GM12872 (cell line): ENCODE results near the gene CEP192.

Source experiments
- CTCF ChIP-seq: IDR thresholded peaks from 3 replicates; pipeline ENCODE4 v1.5.1; 2011; ENCODE audit warnings: low read depth, mild to moderate bottlenecking, low read length, moderate library complexity; ENCODE audit not compliant: insufficient read depth

Gene CEP192

DNA sequence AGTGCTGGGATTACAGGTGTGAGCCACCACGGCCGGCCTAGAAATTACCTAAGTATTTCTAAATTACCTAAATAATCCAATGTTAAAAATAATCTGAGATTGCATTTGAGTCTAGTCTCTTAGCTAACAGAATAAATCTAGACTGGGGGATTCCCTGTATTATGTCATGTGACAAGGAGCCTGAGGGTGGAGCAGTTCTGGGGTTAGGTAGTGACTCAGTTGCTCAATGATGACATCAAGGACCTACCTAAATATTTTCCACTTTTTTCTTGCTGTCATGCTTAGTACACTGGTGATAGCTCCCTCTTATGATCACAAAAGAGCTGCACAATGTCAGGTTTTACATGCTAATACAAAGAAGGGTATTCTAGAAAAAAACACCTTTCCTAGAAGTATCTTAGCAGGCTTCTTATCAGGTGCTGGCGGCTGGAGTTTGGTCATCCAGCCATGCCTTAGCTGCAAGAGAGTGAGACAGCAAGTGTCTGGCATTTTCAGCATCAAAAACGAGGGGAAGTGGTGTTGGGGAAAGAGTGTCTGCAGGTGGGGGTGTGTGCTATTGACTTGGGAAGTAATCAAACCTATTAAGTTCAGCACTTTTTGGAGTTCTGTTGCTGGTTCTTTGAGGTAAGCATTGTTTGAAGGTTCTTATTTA, 17.5 kb upstream of the CEP192 start:
- TF ChIP-seq CTCF, result no peak

GRCh38 chr18:12975488-12975887, 15.7 kb upstream of the CEP192 start:
- TF ChIP-seq CTCF, result no peak

DNA sequence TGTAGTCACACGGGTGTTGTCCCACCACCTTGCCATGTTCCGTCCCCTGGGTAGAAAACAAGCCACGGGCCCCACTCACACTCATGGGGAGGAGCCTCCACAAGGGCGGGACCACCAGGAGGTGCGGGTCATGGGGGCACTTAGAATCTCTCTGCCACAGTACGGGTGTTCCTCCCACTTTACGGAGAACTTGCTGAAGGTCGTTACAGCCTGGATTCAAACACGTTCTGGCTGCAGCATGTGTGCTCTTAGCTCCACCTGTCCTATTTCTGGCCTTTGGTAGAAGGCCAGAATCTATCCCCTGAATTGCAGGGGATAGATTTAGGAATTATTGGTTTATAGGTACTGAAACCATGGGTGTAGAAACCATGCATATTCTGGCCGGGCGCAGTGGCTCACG, 14.9 kb upstream of the CEP192 start:
- TF ChIP-seq CTCF, result no peak

GRCh38 chr18:12989397-12990122, 1.6 kb upstream of the CEP192 start:
- no peak for TF ChIP-seq CTCF

GRCh38 chr18:12990123-12990475, 1.1 kb upstream of the CEP192 start:
- TF ChIP-seq CTCF, result no peak

GRCh38 chr18:12990641-12990966, 558 bp upstream of the CEP192 start:
- no peak for TF ChIP-seq CTCF

GRCh38 chr18:12991821-12992179, 638 bp downstream of the CEP192 start:
- TF ChIP-seq CTCF, result no peak
